HG03095 (cell line): Measurements from ENCODE around the gene CEP112.

ENCODE experiments used
- ATAC-seq: cut with Tn5 transposase; IDR thresholded peaks from one replicate; pipeline ENCODE4 v1.9.1; 2021; ENCODE audit warnings: moderate library complexity; ENCODE audit not compliant: unreplicated experiment

CEP112 gene

DNA sequence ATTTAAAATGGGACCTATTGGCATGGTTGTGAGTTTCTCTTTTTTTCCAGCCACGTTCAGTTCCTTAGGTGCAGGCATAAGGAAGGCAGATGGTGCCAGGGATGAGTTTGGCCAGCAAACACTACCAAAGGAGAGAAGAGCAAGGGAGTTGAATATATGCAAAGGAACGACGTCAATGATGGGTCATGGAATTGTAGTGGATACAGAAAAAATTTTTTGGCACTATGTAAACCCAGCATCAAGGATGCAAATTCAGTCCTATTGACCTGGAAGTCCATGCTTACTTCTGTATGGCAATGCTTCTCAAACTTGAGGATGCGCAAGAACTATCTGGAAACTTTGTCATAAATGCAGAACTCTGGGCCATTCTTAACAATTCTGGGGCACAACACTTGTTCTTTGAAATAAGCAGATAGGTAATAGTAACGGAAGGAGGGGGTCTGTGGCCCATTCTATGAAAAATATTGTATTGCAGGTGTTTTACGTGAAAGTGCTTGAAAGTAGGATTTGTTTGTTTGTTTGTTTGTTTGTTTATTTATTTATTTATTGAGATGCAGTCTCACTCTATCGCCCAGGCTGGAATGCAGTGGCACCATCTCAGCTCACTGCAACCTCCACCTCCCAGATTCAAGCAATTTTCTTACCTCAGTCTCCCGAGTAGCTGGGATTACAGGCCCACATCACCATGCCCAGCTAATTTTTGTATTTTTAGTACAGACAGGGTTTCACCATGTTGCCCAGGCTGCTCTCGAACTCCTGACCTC is 19.3 kb upstream of the CEP112 start:
- no peak for ATAC-seq

DNA sequence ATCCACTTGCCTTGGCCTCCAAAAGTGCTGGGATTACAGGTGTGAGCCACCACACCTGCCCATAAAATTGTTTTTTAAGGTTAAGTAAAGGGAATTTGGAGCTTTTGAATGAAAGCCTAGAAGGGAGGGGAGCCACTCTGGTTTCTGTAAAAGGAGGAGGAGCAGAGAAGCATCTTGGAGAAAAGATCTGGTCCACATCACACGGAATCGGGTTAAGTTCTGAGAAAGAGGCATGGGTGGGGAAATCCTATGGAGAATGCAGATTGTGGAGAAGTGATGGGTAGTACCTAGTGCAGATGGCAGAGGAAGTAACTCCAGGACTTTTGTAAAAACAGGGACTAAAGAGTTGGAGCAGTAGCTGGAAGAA is 18.3 kb upstream of the CEP112 start:
- ATAC-seq: no peak

DNA sequence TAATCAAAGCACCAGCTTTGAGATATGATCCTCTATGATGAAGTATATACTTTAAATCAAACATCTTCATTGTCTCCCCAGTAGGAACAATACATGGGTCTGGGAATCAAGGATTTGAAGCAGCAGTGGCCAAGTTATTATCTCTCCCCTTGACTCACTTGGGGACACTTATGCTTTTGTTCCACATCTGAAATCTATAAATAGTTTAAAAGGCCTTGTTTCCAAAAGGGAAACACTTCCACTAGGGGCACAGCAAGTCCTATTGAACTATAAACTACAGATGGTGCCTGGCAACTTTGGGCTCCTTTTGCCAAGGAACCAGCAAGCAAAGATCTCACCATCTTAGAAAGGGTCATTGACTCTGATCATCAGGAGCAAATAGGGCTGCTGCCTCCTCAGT is 16.0 kb upstream of the CEP112 start:
- ATAC-seq: no peak

DNA sequence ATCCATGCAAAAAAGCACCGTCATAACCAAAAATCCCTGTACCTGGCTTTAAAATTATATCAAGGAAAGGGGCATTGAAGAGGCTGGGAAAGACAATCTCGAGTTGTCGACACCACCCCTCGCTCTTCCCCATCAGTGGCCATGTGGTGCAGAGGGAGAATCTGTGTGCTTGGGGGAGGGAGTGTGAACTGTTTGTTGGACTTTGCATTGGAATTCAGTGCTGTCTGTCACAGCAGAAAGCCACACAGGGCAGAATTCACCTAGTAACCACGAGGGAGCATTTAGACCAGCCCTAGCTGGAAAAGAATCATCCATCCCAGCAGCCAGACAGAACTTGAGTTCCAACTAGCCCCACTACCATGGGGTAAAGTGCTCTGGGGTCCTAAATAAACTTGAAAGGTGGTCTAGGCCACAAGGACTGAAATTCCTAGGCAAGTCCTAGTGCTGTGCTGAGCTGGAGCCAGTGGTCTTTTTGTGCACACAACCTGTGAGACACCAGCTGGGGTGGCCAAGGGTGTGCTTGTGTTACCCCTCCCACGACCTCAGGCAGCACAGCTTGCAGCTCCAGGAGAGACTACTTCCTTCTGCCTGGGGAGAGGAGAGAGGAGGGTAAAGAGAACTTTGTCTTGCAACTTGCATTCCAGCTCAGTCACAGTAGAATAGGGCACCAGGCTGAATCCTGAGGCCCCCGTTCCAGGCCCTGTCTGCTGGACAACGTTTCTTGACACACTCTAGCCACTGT is 11.5 kb upstream of the CEP112 start:
- ATAC-seq: no peak

DNA sequence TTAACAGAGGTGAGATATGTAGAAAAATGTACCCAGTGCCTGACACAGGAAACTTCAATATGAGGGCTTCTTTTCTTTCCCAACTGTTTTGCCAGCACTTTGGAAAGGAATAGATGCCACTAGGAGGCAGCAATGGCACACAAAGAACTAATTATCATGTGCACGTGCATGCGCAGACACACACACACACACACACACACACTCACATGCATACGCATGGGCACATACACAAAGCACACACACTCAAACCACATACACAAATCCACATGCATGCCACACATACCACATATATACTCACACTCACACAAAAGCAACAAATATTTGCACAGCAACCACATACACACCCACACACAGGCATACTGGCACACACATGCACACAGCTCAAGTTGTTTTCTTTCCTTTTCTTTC is 8.8 kb upstream of the CEP112 start:
- ATAC-seq: no peak

DNA sequence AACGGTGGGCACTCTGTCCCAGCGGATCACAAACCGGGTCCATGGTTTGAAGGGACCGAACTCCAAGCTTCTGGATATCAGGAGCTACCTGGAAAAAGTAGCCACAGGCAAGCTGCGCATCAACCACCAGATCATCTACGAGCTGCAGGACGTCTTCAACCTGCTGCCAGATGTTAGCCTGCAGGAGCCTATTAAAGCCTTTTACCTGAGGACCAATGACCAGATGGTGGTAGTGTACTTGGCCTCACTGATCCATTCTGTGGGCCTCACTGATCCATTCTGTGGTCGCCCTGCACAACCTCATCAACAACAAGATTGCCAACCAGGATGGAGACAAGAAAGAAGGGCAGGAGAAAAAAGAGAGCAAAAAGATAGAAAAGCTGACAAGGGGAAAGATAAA is 6.3 kb upstream of the CEP112 start:
- no peak for ATAC-seq

DNA sequence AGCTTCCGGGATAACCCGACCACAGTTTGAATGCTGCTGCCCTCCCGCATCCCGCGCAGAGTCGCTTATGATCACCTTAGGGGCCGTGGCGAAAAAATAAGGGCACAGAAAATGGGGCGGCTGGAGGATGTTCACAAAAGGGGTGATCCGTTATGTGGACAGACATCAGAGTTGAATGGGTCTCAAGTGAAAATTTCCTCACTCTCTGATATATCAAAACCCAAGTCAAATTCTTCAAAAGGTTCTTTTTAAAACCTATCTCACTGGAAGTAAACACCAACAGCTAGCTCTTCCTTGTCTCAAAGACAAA is 400 bp upstream of the CEP112 start:
- ATAC-seq: no peak

DNA sequence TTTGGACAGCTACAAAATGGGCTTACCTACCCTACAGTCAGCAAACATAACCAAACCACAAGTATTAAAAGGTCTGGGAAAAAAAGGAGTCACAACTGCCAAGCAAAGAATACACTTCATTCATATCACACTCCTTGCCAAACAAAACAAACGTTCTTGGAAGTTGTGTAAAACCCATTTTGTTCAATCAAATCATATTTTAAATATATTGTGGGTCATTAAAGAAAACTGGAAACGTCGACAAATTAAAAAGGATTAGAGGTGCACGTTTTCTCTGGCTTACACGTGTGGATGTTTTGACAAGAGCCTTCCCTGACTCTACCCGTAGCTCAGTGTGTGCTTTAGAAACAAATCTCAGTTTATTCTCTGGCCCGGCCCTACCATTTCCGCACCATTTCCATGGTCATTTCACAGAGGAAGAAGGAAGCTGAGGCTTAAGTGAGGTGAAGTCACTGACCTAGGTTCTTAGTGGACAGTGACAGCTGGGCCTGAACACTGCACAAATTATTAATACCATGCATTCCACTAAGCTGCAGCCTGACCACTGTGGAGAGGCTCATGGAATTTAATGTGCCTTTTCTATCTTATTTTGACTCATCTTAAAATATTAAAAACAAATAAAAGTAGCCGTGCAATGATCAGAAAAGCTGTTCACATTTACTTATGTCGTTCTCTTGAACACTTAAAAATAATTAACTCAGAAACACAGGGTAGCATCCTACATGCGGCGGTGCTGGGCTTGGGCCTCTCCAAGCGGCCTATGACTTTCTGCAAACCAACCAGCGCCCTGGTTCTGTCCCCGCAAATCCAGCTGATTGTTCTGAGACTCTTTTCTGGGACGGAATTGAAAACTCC is 968 bp downstream of the CEP112 start:
- ATAC-seq: no peak

DNA sequence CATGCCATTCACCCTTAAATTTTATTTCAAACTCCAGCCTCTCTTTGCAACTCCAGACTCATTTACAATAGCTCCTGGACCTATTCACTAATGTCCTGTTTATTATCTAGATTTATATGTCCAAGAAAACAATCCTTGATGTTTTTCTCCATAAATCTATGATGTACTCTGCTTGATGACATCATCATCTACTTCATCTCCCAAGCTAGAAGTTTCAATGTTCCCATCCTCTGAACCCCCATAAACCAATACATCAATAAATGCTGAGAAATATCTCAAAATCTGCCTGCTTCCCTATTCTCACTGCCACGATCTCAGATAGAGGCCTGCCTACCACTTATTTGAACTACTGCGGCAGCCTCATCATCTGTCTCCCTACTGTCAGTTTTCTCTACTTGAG is 4.2 kb downstream of the CEP112 start:
- ATAC-seq: no peak

DNA sequence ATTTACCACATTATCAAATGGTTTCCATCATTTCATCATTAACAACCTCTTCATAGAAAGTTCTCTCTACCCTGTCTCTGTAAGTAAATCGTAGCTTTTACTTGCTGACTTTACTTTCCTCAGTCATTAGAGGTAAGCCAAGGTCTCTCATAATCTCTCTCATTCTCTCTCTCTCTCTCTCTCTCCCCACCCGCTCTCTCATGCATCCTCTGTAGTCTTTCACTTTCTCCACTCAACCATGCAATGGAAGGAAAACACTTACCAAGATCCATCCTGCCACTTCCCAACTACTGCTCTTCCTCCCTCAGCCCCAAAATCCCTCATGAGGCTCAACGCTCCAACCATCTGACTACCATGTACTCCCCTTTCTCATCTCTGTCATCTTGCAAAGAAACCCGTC is 6.1 kb downstream of the CEP112 start:
- ATAC-seq: no peak

DNA sequence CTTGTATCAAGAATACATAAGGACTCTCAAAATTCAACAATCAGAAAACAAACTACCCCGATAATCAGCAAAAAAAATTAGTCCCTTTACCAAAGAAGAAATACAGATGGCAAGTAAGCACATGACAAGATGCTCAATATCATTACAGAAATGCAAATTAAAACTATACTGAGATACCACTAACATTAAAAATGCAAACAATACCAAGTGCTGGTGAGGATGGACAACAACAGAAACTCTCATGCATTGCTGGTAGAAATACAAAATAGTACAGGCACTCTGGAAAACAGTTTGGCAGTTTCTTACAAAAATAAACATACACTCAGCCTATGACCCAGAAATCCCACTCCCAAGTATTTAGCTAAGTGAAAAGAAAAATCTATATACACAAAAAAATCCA is 7.5 kb downstream of the CEP112 start:
- ATAC-seq: no peak

DNA sequence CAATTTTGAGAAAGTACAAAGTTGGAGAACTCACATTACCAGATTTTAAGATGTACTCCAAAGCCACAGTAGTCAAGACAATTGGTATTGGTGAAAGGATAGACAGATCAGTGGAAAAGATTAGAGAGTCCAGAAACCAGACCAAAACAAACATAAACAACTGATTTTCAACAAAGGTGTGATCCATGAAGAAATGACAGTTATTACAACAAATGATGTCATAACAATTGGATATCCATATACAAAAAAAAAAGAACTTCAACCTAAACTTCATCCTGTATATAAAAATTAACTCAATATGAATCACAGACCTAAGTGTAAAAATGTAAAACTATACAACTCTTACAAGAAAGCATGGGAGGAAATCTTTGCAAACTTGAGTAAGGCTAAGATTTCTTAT is 8.4 kb downstream of the CEP112 start:
- no peak for ATAC-seq

DNA sequence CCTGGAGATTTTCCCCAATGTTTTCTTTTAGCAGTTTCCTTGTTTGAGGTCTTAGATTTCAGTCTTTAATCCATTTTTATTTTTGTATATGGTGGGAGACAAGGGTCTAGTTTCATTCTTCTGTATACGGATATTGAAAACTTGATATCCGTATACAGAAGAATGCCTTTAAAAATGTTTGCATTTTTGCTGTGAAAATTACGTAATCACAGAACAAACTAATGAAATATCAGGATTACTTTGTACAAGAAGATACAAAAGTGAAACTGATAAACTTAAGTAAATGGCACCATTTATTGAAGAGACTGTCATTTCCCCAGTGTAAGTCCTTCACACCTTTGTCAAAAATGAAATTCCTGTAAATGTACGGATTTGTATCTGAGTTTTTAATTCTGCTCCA is 13.3 kb downstream of the CEP112 start:
- ATAC-seq: no peak

DNA sequence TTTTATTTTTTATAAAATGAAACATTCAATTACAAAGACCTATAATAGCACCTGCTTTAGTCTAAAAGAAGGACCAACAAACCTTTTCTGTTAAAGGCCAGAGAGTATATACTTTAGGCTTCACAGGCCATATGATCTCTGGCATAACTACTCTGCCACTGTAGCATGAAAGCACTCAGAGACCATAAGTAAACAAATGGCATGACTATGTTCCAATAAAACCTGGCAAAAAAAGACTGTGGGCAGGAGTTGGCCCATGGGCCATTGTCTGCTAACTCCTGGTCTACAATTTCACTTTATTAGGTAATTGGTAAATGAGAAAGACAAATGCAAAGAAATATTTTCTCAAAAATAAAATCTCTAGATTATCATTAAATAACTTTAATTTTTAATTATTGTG is 14.9 kb downstream of the CEP112 start:
- ATAC-seq: no peak

DNA sequence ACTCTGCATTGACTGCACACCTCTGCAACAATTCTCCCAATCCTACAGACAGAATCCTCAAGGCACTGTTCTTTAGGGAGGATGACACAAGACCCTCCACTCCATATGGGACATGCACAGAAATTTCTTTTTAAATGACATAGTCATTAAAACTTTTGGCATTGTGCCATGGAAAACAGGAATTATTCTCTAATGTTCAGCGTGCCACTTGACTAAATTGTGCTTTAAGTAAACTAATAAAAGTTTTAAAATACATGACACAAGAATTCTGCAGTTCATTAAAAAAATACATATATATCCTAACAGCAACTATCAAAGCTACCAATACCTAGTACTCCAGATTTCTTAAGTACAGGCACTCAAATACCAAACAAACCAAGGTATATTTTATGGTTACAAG is 16.0 kb downstream of the CEP112 start:
- ATAC-seq: no peak

DNA sequence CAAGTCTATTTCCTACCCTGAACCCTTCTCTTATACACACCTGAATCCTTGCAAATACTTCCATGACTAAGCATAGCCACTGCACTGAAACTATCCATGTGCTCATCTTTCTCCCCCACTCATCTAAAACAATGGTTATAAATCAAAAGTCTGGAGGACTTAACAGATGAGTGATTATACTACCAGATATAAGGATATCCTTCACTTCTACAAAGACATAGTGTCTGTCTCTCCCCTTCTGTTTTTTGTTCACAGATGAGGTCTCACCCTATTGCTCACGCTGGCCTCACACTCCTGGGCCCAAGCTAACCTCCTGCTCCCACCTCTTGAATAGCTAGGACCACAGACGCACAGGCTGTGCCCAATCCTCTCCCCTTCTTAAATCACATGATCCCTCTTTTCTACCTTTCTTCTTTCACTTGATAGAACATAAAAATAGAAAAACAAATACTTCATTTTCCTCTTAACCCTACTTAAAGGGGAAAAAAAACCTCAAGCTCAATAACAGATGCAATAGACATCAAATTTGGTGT is 19.2 kb downstream of the CEP112 start:
- ATAC-seq: no peak

DNA sequence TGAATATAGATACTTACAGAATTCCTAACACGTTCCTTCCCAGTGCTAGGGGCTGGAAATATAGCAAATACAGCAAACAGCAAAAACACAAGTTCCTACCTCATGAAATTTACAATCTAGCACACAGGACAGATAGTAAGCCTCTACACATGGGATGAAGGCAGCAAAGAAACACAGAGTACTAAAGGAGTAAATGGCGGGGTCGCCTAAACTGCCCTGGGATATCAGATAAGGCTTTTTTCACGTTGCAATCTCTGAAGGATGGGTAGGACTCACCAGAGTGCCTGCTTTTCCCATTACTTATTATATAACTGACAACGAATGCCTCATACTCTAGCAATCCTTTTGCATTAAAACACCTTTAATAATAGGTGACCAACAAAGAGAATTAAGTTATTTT is 19.8 kb downstream of the CEP112 start:
- ATAC-seq: no peak

DNA sequence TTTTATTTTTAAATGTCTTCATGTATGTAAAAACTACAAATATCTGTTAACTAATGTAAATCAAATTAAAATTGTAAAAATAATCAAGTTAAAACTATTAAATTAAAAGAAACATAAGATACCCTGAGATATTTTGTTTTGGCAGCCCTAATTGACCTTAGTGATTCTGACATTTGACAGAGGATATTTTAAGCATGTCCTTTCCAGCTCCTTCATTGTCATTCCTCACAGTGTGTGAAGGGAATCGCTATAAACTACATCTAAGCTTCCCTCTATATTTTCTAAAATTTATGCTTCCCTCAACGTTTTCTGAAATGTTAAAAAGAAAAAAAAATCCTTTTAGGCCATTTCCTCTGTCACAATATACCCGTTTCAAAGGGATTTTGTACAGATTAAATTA is 20.2 kb downstream of the CEP112 start:
- ATAC-seq: no peak

DNA sequence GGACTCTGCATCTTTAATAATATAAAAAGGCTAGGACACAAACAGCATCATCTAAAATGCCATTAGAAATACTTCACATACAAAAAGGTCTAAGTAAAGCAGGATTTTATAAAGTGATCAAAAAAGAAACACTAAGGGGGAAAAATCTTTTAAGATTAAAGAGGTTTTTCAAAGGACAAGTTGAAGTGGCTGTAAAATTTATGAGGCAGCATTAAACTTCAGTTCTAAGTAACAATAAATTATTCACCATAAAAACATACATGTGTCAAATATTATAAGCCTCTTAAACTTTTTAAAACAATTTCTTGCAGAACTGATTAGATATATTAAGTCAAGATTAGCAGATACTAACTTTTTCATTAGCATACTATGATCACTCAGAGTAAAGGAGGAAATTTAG is 20.8 kb downstream of the CEP112 start:
- ATAC-seq: no peak

DNA sequence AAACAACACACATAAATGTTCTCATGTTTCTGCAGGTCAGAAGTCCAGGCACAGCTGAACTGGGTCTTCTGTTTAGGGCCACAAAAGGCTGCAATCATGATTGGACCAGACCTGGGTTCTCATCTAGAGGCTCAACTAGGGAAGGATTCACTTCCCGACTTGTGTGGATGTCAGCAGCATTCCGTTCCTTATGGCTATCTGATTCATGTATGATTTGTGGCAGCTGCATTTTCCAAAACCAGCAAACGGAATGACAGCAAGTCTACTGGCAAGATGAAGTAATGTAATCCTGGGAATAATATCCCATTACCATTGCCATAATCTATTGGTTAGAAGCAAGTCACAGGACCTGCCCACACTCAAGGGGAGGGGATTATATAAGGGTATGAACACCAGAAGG is 22.1 kb downstream of the CEP112 start:
- ATAC-seq: no peak

DNA sequence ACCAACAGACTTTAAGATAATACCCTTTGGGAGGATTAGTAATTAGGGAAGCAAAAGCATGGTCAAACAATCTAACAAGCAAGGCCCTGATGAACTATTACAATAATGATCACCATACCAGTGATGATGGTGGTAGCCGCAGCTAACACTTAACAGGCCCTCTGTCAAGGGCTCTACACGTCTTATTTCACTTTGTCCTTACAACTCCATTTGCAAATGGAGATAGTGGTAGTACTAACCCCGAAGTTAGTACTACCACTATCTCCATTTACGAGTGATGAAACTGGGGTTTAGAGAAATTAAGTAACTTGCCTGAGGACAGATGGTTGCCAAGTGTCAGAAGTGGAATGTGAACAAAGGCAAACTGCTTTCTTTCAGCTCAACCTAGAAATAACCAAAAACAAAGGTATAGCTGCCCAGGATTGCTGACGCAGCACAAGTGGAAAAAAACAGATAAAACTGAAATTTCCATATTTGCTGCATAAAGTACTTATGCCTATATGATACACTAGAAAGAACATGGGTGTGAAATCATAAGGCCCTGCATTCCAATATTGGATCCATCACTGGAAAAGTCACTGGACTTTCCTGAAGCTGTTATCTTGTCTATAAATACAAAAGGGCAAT is 24.6 kb downstream of the CEP112 start:
- ATAC-seq: no peak
